ENCODE data around the gene CHRM1. TPM values are rescaled to one million over a fixed set of nuclear protein-coding genes. Genes with fewer than 3 reads are reported as not detected.

Gene CHRM1
- total RNA-seq, 1 experiment from 2014 or later: not detected

GRCh38 chr11:62959422-62959980, 38.3 kb upstream of the CHRM1 start:
- no peak overlapping the region for H2AFZ ChIP-seq (ENCODE audit: low read length)
- no peaks in the 10 kb centered on the region for H3K9me3 ChIP-seq (ENCODE audit: control insufficient read depth, low read depth, low read length)
- no peak overlapping the region for H3K9ac ChIP-seq (ENCODE audit: extremely low read depth, insufficient read length, low read length)
- no peak overlapping the region for H3K4me2 ChIP-seq (ENCODE audit: insufficient read depth, insufficient read length, low read length)
- no peak overlapping the region for H3K56ac ChIP-seq (ENCODE audit: insufficient read length, low read depth, low read length)
- H3K4me1 ChIP-seq (ENCODE audit: insufficient read depth, low read length): no peaks in the 10 kb centered on the region
- no peak overlapping the region for H4K5ac ChIP-seq (ENCODE audit: insufficient read length, low read depth, low read length)
- Mint-ChIP-seq H3K4me3 (no peak overlapping the region), H3K9me3 (no peaks in the 10 kb centered on the region), H3K4me1 (peaks cover 8 to 11% of the 10 kb centered on the region in 2 experiments), H3K27me3 (ENCODE audit: low read depth) (peaks cover 4% of the 10 kb centered on the region; the same call in 1 of the 2 replicates), H3K36me3 (ENCODE audit: insufficient read depth in 1 of 3, low read depth in 3 of 3) (no peaks in the 10 kb centered on the region), H3K27ac (no peak overlapping the region)
- no peak overlapping the region for H2BK5ac ChIP-seq (ENCODE audit: insufficient read length, low read length)
- no peak overlapping the region for H2BK120ac ChIP-seq (ENCODE audit: low read depth, low read length, poor library complexity, severe bottlenecking)
- no peak overlapping the region for H3K23ac ChIP-seq (ENCODE audit: insufficient read length, low read depth, low read length)
- H4K20me1 ChIP-seq (ENCODE audit: control insufficient read depth, insufficient read depth, insufficient read length): no peaks in the 10 kb centered on the region
- H2BK20ac ChIP-seq (ENCODE audit: low read depth, low read length, poor library complexity, severe bottlenecking): no peak overlapping the region
- no peaks in the 10 kb centered on the region for H3K79me1 ChIP-seq (ENCODE audit: insufficient read depth, low read depth, low read length, poor library complexity, severe bottlenecking)
- no peaks in the 10 kb centered on the region for H3K79me2 ChIP-seq (ENCODE audit: insufficient read depth, low read length)
- no peak overlapping the region for H3K4ac ChIP-seq (ENCODE audit: low read depth, low read length)
- WGBS (ENCODE audit: extremely low coverage, insufficient read length, low lambda C conversion rate): no CpG with 5 or more reads among the region's 1 CpG
- no peaks in the 10 kb centered on the region for H3K27me3 ChIP-seq (ENCODE audit: insufficient read depth, low read length)
- DNase-seq: no peak
- no peak overlapping the region for H2BK15ac ChIP-seq (ENCODE audit: low read depth, low read length)
- no peak overlapping the region for H3T11ph ChIP-seq (ENCODE audit: low read length)
- H4K8ac ChIP-seq (replicated peaks; ENCODE audit: insufficient read length, low read depth, low read length): no peak overlapping the region
- H3K14ac ChIP-seq (ENCODE audit: insufficient read depth, low read length): no peak overlapping the region
- no peak overlapping the region for H4K91ac ChIP-seq (ENCODE audit: insufficient read length, low read depth, low read length)
- H3K23me2 ChIP-seq (ENCODE audit: insufficient read length, low read depth, low read length, poor library complexity, severe bottlenecking): no peaks in the 10 kb centered on the region
- no peak overlapping the region for H3K18ac ChIP-seq (ENCODE audit: insufficient read length, low read depth, low read length)
- no peak for TF ChIP-seq CTCF (conservative IDR thresholded peaks at IDR 0.05)
- H2AK5ac ChIP-seq (ENCODE audit: insufficient read length, low read length): no peak overlapping the region
- H2BK12ac ChIP-seq (ENCODE audit: insufficient read length, low read depth, low read length): no peak overlapping the region
- H3K27ac ChIP-seq (ENCODE audit: insufficient read length, low read depth, low read length): no peak overlapping the region
